HCT116 (cell line): Measurements from ENCODE around the gene MACROH2A1. TPM values are rescaled to one million over a fixed set of nuclear protein-coding genes. Genes with fewer than 3 reads are reported as not detected.

Experiments
- ATAC-seq: fragments of 200-7000 bp; cut with Tn5 transposase; 2 replicates; pipeline ENCODE4 v1.9.1; 2020; ENCODE audit warnings: mild to moderate bottlenecking, moderate library complexity
- BruUV-seq: library from RNA; stranded (reverse); fragments of 400-500 nt; replicated peaks from 2 replicates; lab custom pipeline; 2021; lab: Mats Ljungman, UMichigan
- CTCF ChIA-PET: fragments of 300-600 bp; sonication (Branson Sonifier 250); formaldehyde crosslinking; loops from one replicate; lab custom pipeline; 2021; ENCODE audit warnings: antibody characterized with exemption; lab: Charles Lee
- POLR2A ChIA-PET: fragments of 300-600, 350-600 bp; sonication (Branson Sonifier 250); formaldehyde crosslinking; loops from one replicate; lab custom pipeline; 2021; ENCODE audit warnings: antibody characterized with exemption; lab: Charles Lee
- RAD21 ChIA-PET, 2 experiments: fragments of 300-600 bp; sonication (Branson Sonifier 250); formaldehyde crosslinking; loops; one replicate each; lab custom pipeline; 2023; ENCODE audit warnings: low total read pairs in 2 of 2; ENCODE audit not compliant: uncharacterized antibody in 2 of 2, unreplicated experiment in 2 of 2, low non-redundant PET in 1 of 2; lab: Charles Lee
- DNase-seq: peaks from one replicate; pipeline ENCODE4 v3.0.0-alpha.2; 2010; ENCODE audit warnings: low read depth, low spot score
- H2AFZ ChIP-seq: fragments of 200-600 bp; shearing (Covaris generic), sonication (generic); 2 replicates; pipeline ENCODE4 v1.6.1; 2017; ENCODE audit warnings: low read depth, mixed run types, mixed read lengths, antibody characterized with exemption, low read length; ENCODE audit not compliant: poor library complexity, severe bottlenecking
- H3K27ac ChIP-seq: 2 replicates; pipeline ENCODE4 v1.5.1; 2012; ENCODE audit warnings: low read depth, low read length
- H3K27me3 ChIP-seq: fragments of 200-600 bp; sonication (generic); 2 replicates; pipeline ENCODE4 v1.6.1; 2016; ENCODE audit warnings: mixed run types, low read length, mixed read lengths; ENCODE audit not compliant: insufficient read depth
- H3K36me3 ChIP-seq, 2 experiments: fragments of 200-500 bp in 1 of 2; fragments of 200-600 bp in 1 of 2; sonication (Bioruptor generic) in 1 of 2; sonication (generic) in 1 of 2; 2 replicates each; pipeline versions ENCODE4 v1.5.1 to v1.6.1; 2014 to 2016; ENCODE audit warnings: low read length in 2 of 2, inconsistent platforms in 1 of 2, mixed read lengths in 1 of 2, mixed run types in 1 of 2; ENCODE audit not compliant: insufficient read depth in 2 of 2, control insufficient read depth in 1 of 2
- H3K4me1 ChIP-seq, 2 experiments: fragments of 200-600 bp in 1 of 2; sonication (generic) in 1 of 2; 2 replicates each; pipeline versions ENCODE4 v1.5.1 to v1.6.1; 2012 to 2017; ENCODE audit warnings: low read length in 2 of 2, inconsistent platforms in 1 of 2, mild to moderate bottlenecking in 1 of 2, mixed read lengths in 1 of 2, mixed run types in 1 of 2, moderate library complexity in 1 of 2; ENCODE audit not compliant: insufficient read depth in 2 of 2, control insufficient read depth in 1 of 2
- H3K4me2 ChIP-seq: fragments of 200-600 bp; sonication (generic); 2 replicates; pipeline ENCODE4 v1.6.1; 2017; ENCODE audit warnings: mixed run types, low read length, mixed read lengths
- H3K4me3 ChIP-seq, 2 experiments: fragments of 200-600 bp in 1 of 2; sonication (generic) in 1 of 2; replicated peaks in 1 of 2; 2 replicates each; pipeline ENCODE4 v1.5.1; 2011 to 2016; ENCODE audit warnings: low read length in 2 of 2, control low read depth in 1 of 2, low read depth in 1 of 2, mild to moderate bottlenecking in 1 of 2, mixed read lengths in 1 of 2, mixed run types in 1 of 2
- H3K79me2 ChIP-seq: fragments of 200-600 bp; sonication (generic); 2 replicates; pipeline ENCODE4 v1.6.1; 2017; ENCODE audit warnings: mild to moderate bottlenecking, mixed run types, low read length, moderate library complexity, mixed read lengths; ENCODE audit not compliant: insufficient read depth
- H3K9ac ChIP-seq: fragments of 200-600 bp; sonication (generic); 2 replicates; pipeline ENCODE4 v1.6.1; 2016; ENCODE audit warnings: low read length, mixed read lengths
- H3K9me2 ChIP-seq: fragments of 200-600 bp; sonication (generic), shearing (Covaris generic); 2 replicates; pipeline ENCODE4 v1.6.1; 2017; ENCODE audit warnings: mixed run types, mild to moderate bottlenecking, moderate library complexity; ENCODE audit not compliant: insufficient read depth
- H3K9me3 ChIP-seq, 2 experiments: fragments of 200-500 bp in 1 of 2; fragments of 200-600 bp in 1 of 2; sonication (Bioruptor generic) in 1 of 2; sonication (generic) in 1 of 2; 2 replicates each; pipeline ENCODE4 v1.6.1; 2014 to 2017; ENCODE audit warnings: low read length in 2 of 2, mixed read lengths in 2 of 2, inconsistent platforms in 1 of 2, low read depth in 1 of 2, mild to moderate bottlenecking in 1 of 2, mixed run types in 1 of 2, moderate library complexity in 1 of 2; ENCODE audit not compliant: control insufficient read depth in 1 of 2, insufficient read depth in 1 of 2
- H4K20me1 ChIP-seq: fragments of 200-600 bp; sonication (generic), shearing (Covaris generic); 2 replicates; pipeline ENCODE4 v1.6.1; 2017; ENCODE audit warnings: mixed run types, mild to moderate bottlenecking, moderate library complexity; ENCODE audit not compliant: insufficient read depth
- CBX3 ChIP-seq: IDR thresholded peaks from 2 replicates; pipeline ENCODE4 v1.6.1; 2012; ENCODE audit warnings: low read depth
- CEBPB ChIP-seq: IDR thresholded peaks from 2 replicates; pipeline ENCODE4 v1.6.1; 2012; ENCODE audit warnings: low read depth
- EZH2 ChIP-seq: fragments of 200-600 bp; sonication (generic); IDR thresholded peaks from 2 replicates; pipeline ENCODE4 v1.6.1; 2017; ENCODE audit warnings: antibody characterized with exemption, mixed run types
- SP1 ChIP-seq: IDR thresholded peaks from 2 replicates; pipeline ENCODE4 v1.6.1; 2012; ENCODE audit warnings: low read depth
- ZBTB33 ChIP-seq: IDR thresholded peaks from 2 replicates; pipeline ENCODE4 v1.6.1; 2011; ENCODE audit warnings: mild to moderate bottlenecking, low read length, moderate library complexity; ENCODE audit not compliant: insufficient replicate concordance; ENCODE audit errors: extremely low read depth
- intact Hi-C: fragments of 100-400 bp; cut with micrococcal nuclease; formaldehyde crosslinking; loops from 2 replicates; pipeline ENCODE4 v1.10.0; 2022
- total RNA-seq: library from RNA; stranded (reverse); gene quantifications from one replicate; pipeline ENCODE4 v1.2.1, GENCODE V29; 2021; ENCODE audit not compliant: unreplicated experiment

The MACROH2A1 gene
- total RNA-seq, 1 experiment from 2014 or later: 218 TPM

DNA sequence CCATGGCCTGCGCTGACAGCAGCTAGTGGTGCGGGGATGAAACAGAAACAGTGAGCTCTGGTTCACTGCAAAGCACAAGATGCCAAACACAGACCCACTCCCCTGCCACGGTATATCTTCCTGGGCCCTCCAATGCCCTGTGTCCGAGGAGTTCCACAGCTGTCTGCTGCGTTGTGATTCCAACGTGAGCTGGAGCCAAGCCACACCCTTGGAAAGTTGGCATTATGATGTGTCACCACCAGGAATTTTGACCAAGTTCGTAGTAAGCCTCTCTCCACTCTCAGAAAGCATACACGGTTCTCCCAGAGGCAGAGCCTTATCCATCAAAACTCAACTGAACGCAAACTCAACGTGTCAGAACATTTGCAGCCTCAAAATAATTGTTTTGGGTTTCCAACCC lies 55.6 kb downstream of the MACROH2A1 start:
- ChIA-PET POLR2A (no interaction called here), CTCF (no interaction called here), RAD21 (no interaction called here)
- Histone ChIP-seq H4K20me1 (no peaks in the 10 kb centered on the region), H3K9me2 (no peaks in the 10 kb centered on the region), H2AFZ (no peak overlapping the region), H3K9ac (no peak overlapping the region), H3K4me3 (no peak overlapping the region), H3K36me3 (peaks cover 36 to 62% of the 10 kb centered on the region in 2 experiments), H3K27me3 (no peaks in the 10 kb centered on the region), H3K4me2 (no peak overlapping the region), H3K9me3 (no peaks in the 10 kb centered on the region), H3K27ac (no peak overlapping the region), H3K4me1 (no peaks in the 10 kb centered on the region), H3K79me2 (no peaks in the 10 kb centered on the region)
- TF ChIP-seq CBX3: no peak
- TF ChIP-seq ZBTB33: no peak
- DNase-seq (no peak), ATAC-seq (no peak)
- no TSS peak for BruUV-seq
- intact Hi-C loops: loop anchor here (5.0 kb wide), 1 partner anchor 531 kb away; no protein-coding TSS in a partner anchor

DNA sequence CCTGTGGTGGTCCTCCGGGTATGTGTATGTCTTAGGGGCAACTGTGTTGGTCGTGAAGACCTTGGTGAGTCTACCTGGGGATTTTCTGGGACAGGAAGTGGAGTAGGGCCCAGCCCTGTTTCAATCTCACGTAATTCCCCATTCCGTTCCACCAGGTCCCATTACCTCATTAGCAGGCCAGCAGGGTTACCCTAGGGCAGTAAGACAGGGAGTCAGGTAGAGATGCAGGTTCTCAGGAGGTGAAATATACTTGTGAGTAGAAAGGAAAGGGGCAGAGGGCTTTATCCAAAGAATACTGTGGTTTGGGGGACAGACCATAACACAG lies 56.5 kb downstream of the MACROH2A1 start:
- ChIA-PET RAD21 (no interaction called here), POLR2A (no interaction called here), CTCF (no interaction called here)
- H3K36me3 ChIP-seq: peaks cover 45 to 69% of the 10 kb centered on the region in 2 experiments
- no peak overlapping the region for H3K4me3 ChIP-seq
- no peak for ATAC-seq
- no peaks in the 10 kb centered on the region for H3K9me2 ChIP-seq
- no peak overlapping the region for H3K27ac ChIP-seq
- no peaks in the 10 kb centered on the region for H4K20me1 ChIP-seq
- H3K4me1 ChIP-seq: no peaks in the 10 kb centered on the region
- intact Hi-C loops: loop anchor here (5.0 kb wide), 1 partner anchor 530 kb away; no protein-coding TSS in a partner anchor
- no peak overlapping the region for H2AFZ ChIP-seq
- no peak overlapping the region for H3K4me2 ChIP-seq
- H3K79me2 ChIP-seq: no peaks in the 10 kb centered on the region
- no peak for DNase-seq
- no peaks in the 10 kb centered on the region for H3K9me3 ChIP-seq
- H3K27me3 ChIP-seq: no peaks in the 10 kb centered on the region
- no TSS peak for BruUV-seq
- no peak for TF ChIP-seq EZH2
- no peak for TF ChIP-seq CEBPB
- TF ChIP-seq ZBTB33: no peak
- no peak for TF ChIP-seq CBX3
- TF ChIP-seq SP1: no peak
- TF ChIP-seq, all 23 proteins: peak for 0
- H3K9ac ChIP-seq: no peak overlapping the region
